ENCODE data around the gene BAZ2B.
A peak's percentile ranks its signal among the peaks of the same experiment; 100 is the strongest.

Gene BAZ2B

DNA sequence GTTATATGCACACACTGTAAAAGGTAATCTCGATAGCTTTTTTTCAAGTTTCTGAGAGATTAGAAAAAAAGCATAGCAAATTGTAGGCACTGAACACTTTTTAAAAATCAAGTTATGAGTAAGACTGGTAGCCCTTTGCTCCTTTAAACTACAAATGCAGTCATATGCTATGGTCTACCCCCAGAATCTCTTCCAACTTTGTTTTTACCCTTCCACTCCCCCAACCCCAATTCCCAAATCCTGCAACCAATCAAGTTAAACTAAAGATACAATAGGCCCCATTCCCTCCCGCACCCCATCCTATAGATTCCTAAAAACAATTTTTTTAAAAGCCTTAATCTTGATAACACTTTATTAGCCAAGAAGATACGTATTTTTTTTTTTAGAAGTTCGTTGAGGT is 752 bp upstream of the BAZ2B start:
- Histone ChIP-seq H3K4me3 (ENCODE audit: low read depth in 1 of 5, low read length in 5 of 5) (peak overlapping the region; percentile 85 to 92 (median 90)), H3K36me3 (ENCODE audit: control insufficient read depth in 5 of 5, insufficient read depth in 5 of 5, low read length in 5 of 5) (no peaks in the 10 kb centered on the region), H3K27ac (ENCODE audit: low read depth, low read length) (peak overlapping the region; percentile 98), H3K9ac (ENCODE audit: low read length in 5 of 5) (peak overlapping the region in 4 of 5 donors; percentile 6 to 98 (median 95)), H3K27me3 (ENCODE audit: control insufficient read depth in 5 of 5, insufficient read depth in 4 of 5, low read length in 5 of 5) (no peaks in the 10 kb centered on the region), H3K9me3 (ENCODE audit: control insufficient read depth in 5 of 5, low read length in 5 of 5) (no peaks in the 10 kb centered on the region), H3K4me1 (ENCODE audit: control insufficient read depth in 5 of 5, insufficient read depth in 5 of 5, low read length in 5 of 5) (peaks cover 0 to 29% (median 26%) of the 10 kb centered on the region in 5 donors)

- H3K36me3 ChIP-seq (ENCODE audit: control insufficient read depth in 5 of 5, insufficient read depth in 5 of 5, low read length in 5 of 5) = no peaks in the 10 kb centered on the region
- H3K9ac ChIP-seq (ENCODE audit: low read length in 5 of 5) = peak overlapping the region; percentile 94 to 99 (median 96)
- H3K27me3 ChIP-seq (ENCODE audit: control insufficient read depth in 5 of 5, insufficient read depth in 4 of 5, low read length in 5 of 5) = no peaks in the 10 kb centered on the region
- peak overlapping the region; percentile 98 for H3K27ac ChIP-seq (ENCODE audit: low read depth, low read length)
- H3K4me3 ChIP-seq (ENCODE audit: low read depth in 1 of 5, low read length in 5 of 5) = peak overlapping the region; percentile 85 to 92 (median 90)
- no peaks in the 10 kb centered on the region for H3K9me3 ChIP-seq (ENCODE audit: control insufficient read depth in 5 of 5, low read length in 5 of 5)
- peaks cover 0 to 32% (median 27%) of the 10 kb centered on the region in 5 donors for H3K4me1 ChIP-seq (ENCODE audit: control insufficient read depth in 5 of 5, insufficient read depth in 5 of 5, low read length in 5 of 5)
Measured at GRCh38 chr2:159615367-159616285, 722 bp downstream of the BAZ2B start.

- Histone ChIP-seq H3K4me1 (ENCODE audit: control insufficient read depth in 5 of 5, insufficient read depth in 5 of 5, low read length in 5 of 5) (peaks cover 0 to 37% (median 34%) of the 10 kb centered on the region in 5 donors), H3K36me3 (ENCODE audit: control insufficient read depth in 5 of 5, insufficient read depth in 5 of 5, low read length in 5 of 5) (no peaks in the 10 kb centered on the region), H3K4me3 (ENCODE audit: low read depth in 1 of 5, low read length in 5 of 5) (peak overlapping the region; percentile 85 to 92 (median 90)), H3K27me3 (ENCODE audit: control insufficient read depth in 5 of 5, insufficient read depth in 4 of 5, low read length in 5 of 5) (no peaks in the 10 kb centered on the region), H3K9ac (ENCODE audit: low read length in 5 of 5) (peak overlapping the region; percentile 94 to 99 (median 96)), H3K27ac (ENCODE audit: low read depth, low read length) (peak overlapping the region; percentile 98), H3K9me3 (ENCODE audit: control insufficient read depth in 5 of 5, low read length in 5 of 5) (no peaks in the 10 kb centered on the region)
Measured at GRCh38 chr2:159614534-159615366, 1.6 kb downstream of the BAZ2B start.

DNA sequence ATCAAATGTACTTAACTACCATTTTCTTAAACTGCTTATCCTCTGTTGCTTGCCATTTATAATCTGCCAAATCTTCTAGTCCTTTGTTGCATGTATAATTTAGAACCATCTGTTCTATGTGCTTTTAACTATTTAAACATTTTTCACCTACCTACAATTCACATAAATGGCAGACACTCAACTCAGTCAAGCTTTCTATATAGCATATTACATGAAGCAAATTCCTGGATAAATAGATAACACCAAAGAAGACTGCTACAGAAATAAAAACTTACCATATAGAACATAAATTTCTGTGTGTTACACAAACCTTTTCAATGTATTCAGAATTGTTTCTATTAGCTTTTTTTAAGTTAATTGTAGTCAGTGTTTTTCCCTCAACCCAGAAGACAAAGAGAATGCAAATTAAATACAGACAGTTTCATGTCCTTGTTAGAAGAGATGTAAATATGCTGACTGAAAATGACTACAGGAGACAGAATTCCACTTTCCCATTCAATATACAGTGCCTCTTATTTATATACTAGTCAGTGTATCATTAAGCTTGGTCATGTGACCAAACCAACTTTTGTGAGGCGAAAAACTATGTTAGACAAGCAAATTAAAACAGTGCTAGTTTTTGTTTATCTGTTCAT is 2.6 kb downstream of the BAZ2B start:
- H3K9me3 ChIP-seq (ENCODE audit: control insufficient read depth in 5 of 5, low read length in 5 of 5) = no peaks in the 10 kb centered on the region
- H3K4me1 ChIP-seq (ENCODE audit: control insufficient read depth in 5 of 5, insufficient read depth in 5 of 5, low read length in 5 of 5) = peaks cover 0 to 44% (median 37%) of the 10 kb centered on the region in 5 donors
- no peaks in the 10 kb centered on the region for H3K27me3 ChIP-seq (ENCODE audit: control insufficient read depth in 5 of 5, insufficient read depth in 4 of 5, low read length in 5 of 5)
- H3K27ac ChIP-seq (ENCODE audit: low read depth, low read length) = peak overlapping the region; percentile 98
- H3K9ac ChIP-seq (ENCODE audit: low read length in 5 of 5) = peak overlapping the region; percentile 94 to 99 (median 96)
- H3K36me3 ChIP-seq (ENCODE audit: control insufficient read depth in 5 of 5, insufficient read depth in 5 of 5, low read length in 5 of 5) = no peaks in the 10 kb centered on the region
- peak overlapping the region; percentile 85 to 92 (median 90) for H3K4me3 ChIP-seq (ENCODE audit: low read depth in 1 of 5, low read length in 5 of 5)

DNA sequence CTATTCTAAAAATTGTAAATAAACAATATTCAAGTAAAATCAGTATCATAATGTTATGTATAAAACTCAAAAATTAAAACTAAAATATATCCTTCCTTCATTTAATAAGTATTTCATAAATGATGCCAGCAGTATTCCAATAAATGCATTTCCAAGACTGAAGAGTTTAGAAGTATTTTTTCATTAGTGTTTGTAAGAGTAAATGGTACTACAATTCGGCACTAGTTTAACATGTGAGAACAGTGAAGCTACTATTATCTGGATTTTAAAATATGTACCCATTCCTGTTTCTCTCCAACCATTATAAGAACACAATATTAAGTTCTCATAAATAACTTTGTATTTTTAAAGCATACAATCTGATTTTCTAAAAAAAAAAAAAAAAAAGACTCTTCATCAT is 3.3 kb downstream of the BAZ2B start:
- Histone ChIP-seq H3K4me3 (ENCODE audit: low read depth in 1 of 5, low read length in 5 of 5) (peak overlapping the region in 4 of 5 donors; percentile 85 to 92 (median 90)), H3K9ac (ENCODE audit: low read length in 5 of 5) (peak overlapping the region in 2 of 5 donors; percentile 38 to 96), H3K27ac (ENCODE audit: low read depth, low read length) (peak overlapping the region; percentile 98), H3K36me3 (ENCODE audit: control insufficient read depth in 5 of 5, insufficient read depth in 5 of 5, low read length in 5 of 5) (no peaks in the 10 kb centered on the region), H3K4me1 (ENCODE audit: control insufficient read depth in 5 of 5, insufficient read depth in 5 of 5, low read length in 5 of 5) (peaks cover 0 to 42% (median 37%) of the 10 kb centered on the region in 5 donors), H3K27me3 (ENCODE audit: control insufficient read depth in 5 of 5, insufficient read depth in 4 of 5, low read length in 5 of 5) (no peaks in the 10 kb centered on the region), H3K9me3 (ENCODE audit: control insufficient read depth in 5 of 5, low read length in 5 of 5) (no peaks in the 10 kb centered on the region)

GRCh38 chr2:159612255-159612901 is 4.0 kb downstream of the BAZ2B start:
- peak overlapping the region in 2 of 5 donors; percentile 48 to 96 for H3K9ac ChIP-seq (ENCODE audit: low read length in 5 of 5)
- H3K9me3 ChIP-seq (ENCODE audit: control insufficient read depth in 5 of 5, low read length in 5 of 5) = no peaks in the 10 kb centered on the region
- peaks cover 0 to 35% (median 31%) of the 10 kb centered on the region in 5 donors for H3K4me1 ChIP-seq (ENCODE audit: control insufficient read depth in 5 of 5, insufficient read depth in 5 of 5, low read length in 5 of 5)
- H3K27ac ChIP-seq (ENCODE audit: low read depth, low read length) = peak overlapping the region; percentile 98
- H3K4me3 ChIP-seq (ENCODE audit: low read depth in 1 of 5, low read length in 5 of 5) = peak overlapping the region in 4 of 5 donors; percentile 0 to 41 (median 24)
- no peaks in the 10 kb centered on the region for H3K36me3 ChIP-seq (ENCODE audit: control insufficient read depth in 5 of 5, insufficient read depth in 5 of 5, low read length in 5 of 5)
- no peaks in the 10 kb centered on the region for H3K27me3 ChIP-seq (ENCODE audit: control insufficient read depth in 5 of 5, insufficient read depth in 4 of 5, low read length in 5 of 5)

DNA sequence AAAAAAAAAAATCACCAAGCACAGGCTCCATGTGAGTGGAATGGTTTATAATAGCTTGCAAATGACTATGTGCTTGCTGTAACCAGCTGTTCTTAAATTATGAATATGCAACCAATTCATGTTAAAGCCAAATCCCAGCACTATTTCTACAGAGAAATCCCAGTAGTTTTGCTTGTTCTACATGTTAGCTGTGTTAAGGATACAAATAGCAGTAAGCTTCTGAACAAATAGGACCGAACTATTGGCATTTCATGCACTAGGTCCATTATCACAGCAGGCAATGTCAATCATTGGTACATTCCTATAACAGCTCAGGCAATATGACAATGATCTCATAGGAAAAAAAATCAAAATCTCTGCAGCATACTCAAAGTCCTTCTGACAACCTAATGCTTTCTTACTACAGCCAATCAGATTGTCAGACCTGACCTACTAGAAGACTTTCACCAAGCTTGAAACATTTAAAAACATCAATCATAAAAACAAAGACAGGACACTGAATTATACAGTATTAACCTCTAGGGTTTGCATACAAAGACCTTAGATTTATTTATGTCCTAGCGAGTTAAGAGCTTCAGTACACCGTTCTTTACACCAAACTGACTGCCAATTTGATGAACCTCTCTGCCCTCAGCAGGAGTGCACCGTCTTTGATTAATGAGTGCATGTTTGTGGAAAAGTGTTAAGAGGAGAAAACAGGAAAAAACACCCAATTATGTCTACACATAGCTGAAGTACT is 6.4 kb downstream of the BAZ2B start:
- H3K4me1 ChIP-seq (ENCODE audit: control insufficient read depth in 5 of 5, insufficient read depth in 5 of 5, low read length in 5 of 5) = peaks cover 2 to 43% (median 43%) of the 10 kb centered on the region in 5 donors
- H3K4me3 ChIP-seq (ENCODE audit: low read depth in 1 of 5, low read length in 5 of 5) = no peak overlapping the region
- H3K9me3 ChIP-seq (ENCODE audit: control insufficient read depth in 5 of 5, low read length in 5 of 5) = no peaks in the 10 kb centered on the region
- H3K27me3 ChIP-seq (ENCODE audit: control insufficient read depth in 5 of 5, insufficient read depth in 4 of 5, low read length in 5 of 5) = no peaks in the 10 kb centered on the region
- H3K36me3 ChIP-seq (ENCODE audit: control insufficient read depth in 5 of 5, insufficient read depth in 5 of 5, low read length in 5 of 5) = no peaks in the 10 kb centered on the region
- H3K9ac ChIP-seq (ENCODE audit: low read length in 5 of 5) = no peak overlapping the region
- H3K27ac ChIP-seq (ENCODE audit: low read depth, low read length) = no peak overlapping the region

- Histone ChIP-seq H3K9me3 (ENCODE audit: control insufficient read depth in 5 of 5, low read length in 5 of 5) (no peaks in the 10 kb centered on the region), H3K4me1 (ENCODE audit: control insufficient read depth in 5 of 5, insufficient read depth in 5 of 5, low read length in 5 of 5) (peaks cover 2 to 45% (median 43%) of the 10 kb centered on the region in 5 donors), H3K4me3 (ENCODE audit: low read depth in 1 of 5, low read length in 5 of 5) (no peak overlapping the region)
Measured at GRCh38 chr2:159608723-159609308, 7.5 kb downstream of the BAZ2B start.

More at GRCh38 chr2:159608723-159609308, 7.5 kb downstream of the BAZ2B start:
- Histone ChIP-seq H3K36me3 (ENCODE audit: control insufficient read depth in 5 of 5, insufficient read depth in 5 of 5, low read length in 5 of 5) (no peaks in the 10 kb centered on the region), H3K27ac (ENCODE audit: low read depth, low read length) (no peak overlapping the region), H3K27me3 (ENCODE audit: control insufficient read depth in 5 of 5, insufficient read depth in 4 of 5, low read length in 5 of 5) (no peaks in the 10 kb centered on the region), H3K9ac (ENCODE audit: low read length in 5 of 5) (no peak overlapping the region)

All from subcutaneous abdominal adipose tissue (tissue), 5 donors.